GM23338 (cell line): ENCODE data around the gene KCNJ18. TPM values are rescaled to one million over a fixed set of nuclear protein-coding genes. Genes with fewer than 3 reads are reported as not detected.
"Not testable (repeated sequence)": the region's sequence is repeated elsewhere in the genome, so short reads cannot be mapped to it uniquely, and the experiment has no call there.

Experiments used
- ATAC-seq: fragments of 200-7000 bp; cut with Tn5 transposase; 3 replicates; pipeline ENCODE4 v1.9.1; 2020
- DNase-seq: peaks from one replicate; pipeline ENCODE4 v3.0.0-alpha.2; 2015; ENCODE audit warnings: low spot score
- H2AFZ ChIP-seq: fragments of 200-600 bp; sonication (generic); 2 replicates; pipeline ENCODE4 v1.8.0; 2016; ENCODE audit warnings: antibody characterized with exemption, mild to moderate bottlenecking, moderate library complexity
- H3F3A ChIP-seq: fragments of 200-600 bp; sonication (generic); replicated peaks from 2 replicates; pipeline ENCODE4 v1.8.0; 2017; ENCODE audit warnings: antibody characterized with exemption, mixed run types, low read depth
- H3K27ac ChIP-seq: fragments of 200-600 bp; sonication (generic); 2 replicates; pipeline ENCODE4 v1.6.1; 2016; ENCODE audit warnings: low read depth
- H3K27me3 ChIP-seq: fragments of 200-600 bp; sonication (generic); 2 replicates; pipeline ENCODE4 v1.8.0; 2016; ENCODE audit warnings: mild to moderate bottlenecking, mixed run types, moderate library complexity; ENCODE audit not compliant: insufficient read depth
- H3K36me3 ChIP-seq: fragments of 200-600 bp; sonication (generic); 2 replicates; pipeline ENCODE4 v1.8.0; 2016; ENCODE audit warnings: mild to moderate bottlenecking; ENCODE audit not compliant: insufficient read depth
- H3K4me1 ChIP-seq: fragments of 200-600 bp; sonication (generic); 2 replicates; pipeline ENCODE4 v1.8.0; 2016; ENCODE audit warnings: mild to moderate bottlenecking, moderate library complexity; ENCODE audit not compliant: insufficient read depth
- H3K4me2 ChIP-seq: fragments of 200-600 bp; sonication (generic); 2 replicates; pipeline ENCODE4 v1.7.1; 2017; ENCODE audit warnings: mixed run types
- H3K4me3 ChIP-seq: fragments of 200-600 bp; sonication (generic); 2 replicates; pipeline ENCODE4 v1.6.1; 2016; ENCODE audit warnings: mixed run types
- H3K79me2 ChIP-seq: fragments of 200-600 bp; sonication (generic); replicated peaks from 2 replicates; pipeline ENCODE4 v1.8.0; 2017; ENCODE audit warnings: mild to moderate bottlenecking; ENCODE audit not compliant: insufficient read depth
- H3K9me2 ChIP-seq: fragments of 200-600 bp; sonication (generic); 2 replicates; pipeline ENCODE4 v1.8.0; 2017; ENCODE audit not compliant: insufficient read depth
- H4K20me1 ChIP-seq: fragments of 200-600 bp; sonication (generic); replicated peaks from 2 replicates; pipeline ENCODE4 v1.8.0; 2017; ENCODE audit warnings: mild to moderate bottlenecking; ENCODE audit not compliant: insufficient read depth
- H3K27ac Mint-ChIP-seq: 2 replicates; pipeline ENCODE4 v1.8.0; 2020; ENCODE audit warnings: inconsistent platforms, mild to moderate bottlenecking, moderate library complexity, mixed read lengths
- H3K27me3 Mint-ChIP-seq: 3 replicates; pipeline ENCODE4 v1.8.0; 2022; ENCODE audit warnings: low read depth, mild to moderate bottlenecking, moderate library complexity, mixed read lengths, inconsistent platforms; ENCODE audit not compliant: insufficient read depth, poor library complexity
- H3K36me3 Mint-ChIP-seq: 3 replicates; pipeline ENCODE4 v1.8.0; 2021; ENCODE audit warnings: low read depth, mild to moderate bottlenecking, inconsistent platforms, moderate library complexity, mixed read lengths
- H3K4me1 Mint-ChIP-seq: 3 replicates; pipeline ENCODE4 v1.8.0; 2020; ENCODE audit warnings: mild to moderate bottlenecking, inconsistent platforms, mixed read lengths
- H3K4me3 Mint-ChIP-seq: 3 replicates; pipeline ENCODE4 v1.8.0; 2021; ENCODE audit warnings: moderate library complexity, mild to moderate bottlenecking, inconsistent platforms, mixed read lengths
- H3K9me3 Mint-ChIP-seq: 3 replicates; pipeline ENCODE4 v1.8.0; 2020; ENCODE audit warnings: moderate library complexity, mild to moderate bottlenecking, inconsistent platforms, mixed read lengths
- CREB1 ChIP-seq: fragments of 250-450 bp; sonication (Bioruptor Pico); IDR thresholded peaks from 2 replicates; pipeline ENCODE4 v1.5.0; 2020; ENCODE audit warnings: low read depth, mild to moderate bottlenecking, moderate library complexity
- ETS1 ChIP-seq: IDR thresholded peaks from 2 replicates; pipeline ENCODE4 v1.6.1; 2016; ENCODE audit warnings: antibody characterized with exemption
- EZH2phosphoT487 ChIP-seq: fragments of 200-600 bp; sonication (generic); IDR thresholded peaks from one replicate; pipeline ENCODE4 v1.8.1; 2018; ENCODE audit warnings: antibody characterized with exemption; ENCODE audit not compliant: unreplicated experiment
- JUNB ChIP-seq: IDR thresholded peaks from one replicate; pipeline ENCODE4 v1.6.1; 2016; ENCODE audit warnings: antibody characterized with exemption; ENCODE audit not compliant: unreplicated experiment
- REST ChIP-seq: IDR thresholded peaks from one replicate; pipeline ENCODE4 v1.6.1; 2018; ENCODE audit warnings: antibody characterized with exemption; ENCODE audit not compliant: unreplicated experiment
- STAT1 ChIP-seq: IDR thresholded peaks from one replicate; pipeline ENCODE4 v1.6.1; 2016; ENCODE audit warnings: antibody characterized with exemption; ENCODE audit not compliant: unreplicated experiment
- polyA plus RNA-seq: library from polyadenylated mRNA; unstranded; fragments of >200 nt; fragmentation: Nextera tagmentation; extraction: Ambion mirVana; gene quantifications from 2 replicates; pipeline ENCODE4 v1.2.1, GENCODE V29; 2016
- total RNA-seq: library from RNA; depleted of rRNA; stranded (reverse); fragments of >200 nt; shearing (Covaris generic); gene quantifications from 2 replicates; pipeline ENCODE4 v1.2.3, GENCODE V29; 2014

Gene KCNJ18
- total and polyA plus RNA-seq, 2 experiments from 2014 or later = not detected

- Histone ChIP-seq H3K27me3 (no peaks in the 10 kb centered on the region), H3K27ac (no peak overlapping the region), H3K36me3 (no peaks in the 10 kb centered on the region), H3K4me3 (no peak overlapping the region), H3K4me1 (no peaks in the 10 kb centered on the region), H3K4me2 (no peak overlapping the region), H3K79me2 (no peaks in the 10 kb centered on the region), H3F3A (no peaks in the 10 kb centered on the region), H3K9me2 (no peaks in the 10 kb centered on the region), H2AFZ (no peak overlapping the region), H4K20me1 (no peaks in the 10 kb centered on the region)
- H3K27me3 Mint-ChIP-seq = peaks cover 3% of the 10 kb centered on the region
- peaks cover 82% of the 10 kb centered on the region for H3K9me3 Mint-ChIP-seq
- ATAC-seq = no peak
- no peak for DNase-seq
- no peak overlapping the region for H3K27ac Mint-ChIP-seq
- H3K36me3 Mint-ChIP-seq = peaks cover 17% of the 10 kb centered on the region
- no peak overlapping the region for H3K4me3 Mint-ChIP-seq
- TF ChIP-seq JUNB (no peak), STAT1 (no peak), REST (no peak), CREB1 (no peak), EZH2phosphoT487 (no peak), ETS1 (no peak)
- H3K4me1 Mint-ChIP-seq = no peaks in the 10 kb centered on the region
Observed at GRCh38 chr17:21711182-21711581, 18.9 kb downstream of the KCNJ18 start.

- not testable (repeated sequence) for H3K27me3 ChIP-seq, H3K27ac ChIP-seq, H3K27me3 Mint-ChIP-seq, H3F3A ChIP-seq, H3K27ac Mint-ChIP-seq, ATAC-seq, H2AFZ ChIP-seq, H3K4me1 ChIP-seq, H3K4me2 ChIP-seq, H3K4me1 Mint-ChIP-seq, H3K36me3 ChIP-seq, H3K79me2 ChIP-seq, H3K4me3 ChIP-seq, H3K4me3 Mint-ChIP-seq, H3K9me2 ChIP-seq, H4K20me1 ChIP-seq
- Mint-ChIP-seq H3K36me3 (peaks cover 12% of the 10 kb centered on the region), H3K9me3 (peaks cover 81% of the 10 kb centered on the region)
- peak; percentile 2 for DNase-seq
Observed at GRCh38 chr17:21713020-21713419, 20.7 kb downstream of the KCNJ18 start.

GRCh38 chr17:21713631-21714030, 21.3 kb downstream of the KCNJ18 start:
- not testable (repeated sequence) for H3K9me2 ChIP-seq, H3K36me3 Mint-ChIP-seq, H3K27ac Mint-ChIP-seq, H3K79me2 ChIP-seq, H3K4me1 Mint-ChIP-seq, DNase-seq, H3K4me2 ChIP-seq, ATAC-seq, H3K36me3 ChIP-seq, H3K4me3 Mint-ChIP-seq, H3K27ac ChIP-seq, H3F3A ChIP-seq, H3K4me3 ChIP-seq, H3K27me3 Mint-ChIP-seq, H2AFZ ChIP-seq, H3K27me3 ChIP-seq, H3K4me1 ChIP-seq, H4K20me1 ChIP-seq
- peaks cover 78% of the 10 kb centered on the region for H3K9me3 Mint-ChIP-seq

- H3K79me2 ChIP-seq, H3K36me3 ChIP-seq, H3F3A ChIP-seq, DNase-seq, H3K27me3 Mint-ChIP-seq, H3K4me3 Mint-ChIP-seq, H3K4me1 Mint-ChIP-seq, H3K4me2 ChIP-seq, H3K27me3 ChIP-seq, H3K4me1 ChIP-seq, H4K20me1 ChIP-seq, H3K4me3 ChIP-seq, H3K9me2 ChIP-seq, H3K27ac Mint-ChIP-seq, H3K27ac ChIP-seq, ATAC-seq, H2AFZ ChIP-seq: not testable (repeated sequence)
- Mint-ChIP-seq H3K36me3 (peaks cover 12% of the 10 kb centered on the region), H3K9me3 (peaks cover 80% of the 10 kb centered on the region)
Observed at GRCh38 chr17:21714676-21715075, 22.4 kb downstream of the KCNJ18 start.

- not testable (repeated sequence) for H3K27me3 ChIP-seq, H3K4me3 ChIP-seq, H2AFZ ChIP-seq, H3K27ac Mint-ChIP-seq, H4K20me1 ChIP-seq, H3K36me3 ChIP-seq, H3K4me1 Mint-ChIP-seq, H3K4me2 ChIP-seq, H3F3A ChIP-seq, H3K4me3 Mint-ChIP-seq, H3K4me1 ChIP-seq, H3K27me3 Mint-ChIP-seq, DNase-seq, H3K79me2 ChIP-seq, H3K27ac ChIP-seq, H3K9me2 ChIP-seq, ATAC-seq
- peaks cover 83% of the 10 kb centered on the region for H3K9me3 Mint-ChIP-seq
- H3K36me3 Mint-ChIP-seq = peaks cover 12% of the 10 kb centered on the region
Observed at GRCh38 chr17:21715877-21716276, 23.6 kb downstream of the KCNJ18 start.
